Prostate gland (tissue), 2 donors: ENCODE results near the gene DUS1L.

Experiments used
- CTCF ChIP-seq, 4 experiments: fragments of 200-600 bp in 2 of 4; fragments of 450-650 bp in 2 of 4; sonication (generic) in 2 of 4; IDR thresholded peaks; 1 replicate in 3 of 4; 2 replicates in 1 of 4; pipeline ENCODE4 v1.5.1; 2016 to 2019; ENCODE audit warnings: antibody characterized with exemption in 4 of 4, mild to moderate bottlenecking in 2 of 4, moderate library complexity in 2 of 4
- POLR2A ChIP-seq: fragments of 450-650 bp; IDR thresholded peaks from one replicate; pipeline ENCODE4 v1.6.1; 2016; ENCODE audit warnings: antibody characterized with exemption, mild to moderate bottlenecking

GRCh38 chr17:82105417-82105881 lies 39.8 kb upstream of the DUS1L start:
- no peak for TF ChIP-seq CTCF (IDR thresholded peaks at IDR 0.05)
- TF ChIP-seq POLR2A = no peak
